ENCODE measurements around the gene PARD3B.

- TF ChIP-seq CTCF (IDR thresholded peaks at IDR 0.05 in 2 of 3, conservative IDR thresholded peaks at IDR 0.05 in 1 of 3; ENCODE audit: control insufficient read depth in 2 of 3, extremely low read depth in 1 of 3, insufficient read depth in 1 of 3, low read depth in 3 of 3, low read length in 3 of 3) = no peak
- no peak for TF ChIP-seq ZNF592 (IDR thresholded peaks at IDR 0.05)
- TF ChIP-seq EZH2 (IDR thresholded peaks at IDR 0.05; ENCODE audit: borderline replicate concordance, control insufficient read depth, low read depth, low read length) = no peak
- no peak for TF ChIP-seq POU2F2 (IDR thresholded peaks at IDR 0.05; ENCODE audit: borderline replicate concordance, low read depth, low read length)
- TF ChIP-seq ESRRA (IDR thresholded peaks at IDR 0.05; ENCODE audit: low read length) = no peak
- TF ChIP-seq POLR2AphosphoS5 (IDR thresholded peaks at IDR 0.05; ENCODE audit: low read length) = no peak
- no peak for TF ChIP-seq SIX5 (IDR thresholded peaks at IDR 0.05; ENCODE audit: low read depth, low read length, severe bottlenecking)
- TF ChIP-seq YBX1 (IDR thresholded peaks at IDR 0.05) = no peak
- no peak for TF ChIP-seq POLR2A (IDR thresholded peaks at IDR 0.05; ENCODE audit: low read depth, low read length)
- TF ChIP-seq RB1 (IDR thresholded peaks at IDR 0.05; ENCODE audit: borderline replicate concordance) = no peak
Measured at GRCh38 chr2:205477016-205477705, 931.9 kb downstream of the PARD3B start.
